Measurements from ENCODE around the gene TH.

GRCh38 chr11:2203440-2204259 is 32.0 kb upstream of the TH start:
- TF ChIP-seq POLR2AphosphoS5 (IDR thresholded peaks at IDR 0.05) = no peak
- no peak for TF ChIP-seq CTCF (IDR thresholded peaks at IDR 0.05)

Data from gastroesophageal sphincter (tissue), 3 donors.